ENCODE results near the gene GASK1B. TPM values are rescaled to one million over a fixed set of nuclear protein-coding genes. Genes with fewer than 3 reads are reported as not detected.

GASK1B gene
- total RNA-seq, 2 experiments from 2014 or later = 0.25 to 5.1 TPM

DNA sequence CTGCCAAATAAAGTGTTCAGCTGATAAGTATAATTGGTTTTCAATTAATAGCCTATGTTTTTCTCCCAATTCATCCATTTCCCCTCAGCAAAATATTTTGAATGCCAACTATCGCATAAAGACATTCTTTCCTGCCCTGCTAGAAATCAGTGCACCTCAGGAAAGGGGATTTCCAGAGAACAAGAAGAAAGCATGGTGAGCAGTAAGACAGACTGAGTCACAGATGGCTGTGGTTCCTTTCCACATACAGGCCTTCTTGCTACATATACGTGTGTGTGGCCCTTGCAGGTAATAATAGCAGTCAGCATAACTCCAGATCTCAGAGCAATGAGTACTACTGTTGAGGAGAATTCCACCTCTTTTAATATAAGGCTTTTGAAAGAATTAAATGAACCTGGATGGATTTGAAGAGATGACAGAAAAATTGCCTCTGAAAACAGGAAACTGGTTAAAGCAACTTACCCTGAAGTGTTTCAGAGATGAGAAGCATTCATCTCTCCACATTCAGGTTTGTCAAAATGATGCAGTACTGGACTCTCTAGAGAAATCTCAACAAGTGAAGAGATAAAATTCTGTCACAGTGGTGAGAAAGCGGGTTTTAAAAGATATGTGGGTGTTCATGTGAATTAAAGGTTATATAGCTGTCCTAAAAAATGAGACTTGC is 13.6 kb downstream of the GASK1B start:
- no peaks in the 10 kb centered on the region for H3K9me2 ChIP-seq (ENCODE audit: insufficient read depth, low read length)
- H3K4me2 ChIP-seq (ENCODE audit: low read length) = no peak overlapping the region
- DNase-seq (ENCODE audit: low spot score) = no peak
- H3K79me2 ChIP-seq (ENCODE audit: insufficient read depth, low read depth, low read length) = no peaks in the 10 kb centered on the region
- H4K20me1 ChIP-seq (ENCODE audit: insufficient read depth, low read length) = no peaks in the 10 kb centered on the region
- no peaks in the 10 kb centered on the region for H3K9me3 ChIP-seq (ENCODE audit: low read length)
- BruUV-seq (replicated peaks) = no TSS peak
- intact Hi-C loops (cut with micrococcal nuclease; ENCODE audit: unreplicated experiment) = no loop called here
- no peaks in the 10 kb centered on the region for H3K36me3 ChIP-seq (ENCODE audit: insufficient read depth, low read length)
- no peak for TF ChIP-seq CTCF (conservative IDR thresholded peaks at IDR 0.05; ENCODE audit: low read length)
- TF ChIP-seq EZH2phosphoT487 (IDR thresholded peaks at IDR 0.05; ENCODE audit: borderline replicate concordance, low read depth, low read length) = no peak
- H3K4me3 ChIP-seq (ENCODE audit: low read depth, low read length, poor library complexity, severe bottlenecking) = no peak overlapping the region
- CTCF ChIA-PET (ENCODE audit: unreplicated experiment) = no interaction called here
- H3K27ac ChIP-seq (ENCODE audit: low read depth, low read length, poor library complexity, severe bottlenecking) = no peak overlapping the region
- no peak overlapping the region for H2AFZ ChIP-seq (ENCODE audit: low read length)
- POLR2A ChIA-PET = interaction anchor here (0.6 to 2.1 kb wide), 2 partner anchors 43 to 118 kb away, joined by 3 to 6 read pairs; no protein-coding TSS in a partner anchor
- no peaks in the 10 kb centered on the region for H3K4me1 ChIP-seq (ENCODE audit: insufficient read depth, low read length, poor library complexity, severe bottlenecking)

DNA sequence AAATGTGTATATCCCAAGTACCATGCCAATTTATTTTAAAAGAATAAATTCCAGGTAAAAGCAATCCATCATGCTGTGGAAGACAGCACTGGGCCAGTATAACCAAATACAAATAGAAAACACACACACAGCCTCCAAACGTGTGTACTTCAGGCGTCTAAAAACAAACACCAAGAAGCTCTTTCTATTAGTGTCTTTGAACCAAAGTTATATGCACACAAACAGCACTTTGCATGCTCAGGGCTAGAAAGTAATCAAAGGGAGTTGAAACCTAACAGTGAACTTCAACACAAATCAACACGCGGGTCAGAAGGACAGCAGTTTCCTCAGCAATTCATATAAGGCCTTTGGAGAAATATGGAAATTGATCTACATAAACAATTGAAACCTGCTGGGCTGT is 15.4 kb downstream of the GASK1B start:
- ChIA-PET POLR2A (interaction anchor here (0.7 to 0.8 kb wide), 3 partner anchors 19 to 381 kb away, joined by 3 read pairs; no protein-coding TSS in a partner anchor), CTCF (ENCODE audit: unreplicated experiment) (no interaction called here)
- no peaks in the 10 kb centered on the region for H3K36me3 ChIP-seq (ENCODE audit: insufficient read depth, low read length)
- H2AFZ ChIP-seq (ENCODE audit: low read length) = no peak overlapping the region
- no peaks in the 10 kb centered on the region for H3K9me3 ChIP-seq (ENCODE audit: low read length)
- no peaks in the 10 kb centered on the region for H3K9me2 ChIP-seq (ENCODE audit: insufficient read depth, low read length)
- no peak overlapping the region for H3K4me3 ChIP-seq (ENCODE audit: low read depth, low read length, poor library complexity, severe bottlenecking)
- no peak overlapping the region for H3K4me2 ChIP-seq (ENCODE audit: low read length)
- no peaks in the 10 kb centered on the region for H3K4me1 ChIP-seq (ENCODE audit: insufficient read depth, low read length, poor library complexity, severe bottlenecking)
- no peak for DNase-seq (ENCODE audit: low spot score)
- BruUV-seq (replicated peaks) = no TSS peak
- intact Hi-C loops (cut with micrococcal nuclease; ENCODE audit: unreplicated experiment) = no loop called here
- no peaks in the 10 kb centered on the region for H4K20me1 ChIP-seq (ENCODE audit: insufficient read depth, low read length)
- TF ChIP-seq EZH2phosphoT487 (IDR thresholded peaks at IDR 0.05; ENCODE audit: borderline replicate concordance, low read depth, low read length) (no peak), CTCF (conservative IDR thresholded peaks at IDR 0.05; ENCODE audit: low read length) (no peak)
- H3K27ac ChIP-seq (ENCODE audit: low read depth, low read length, poor library complexity, severe bottlenecking) = no peak overlapping the region
- no peaks in the 10 kb centered on the region for H3K79me2 ChIP-seq (ENCODE audit: insufficient read depth, low read depth, low read length)

DNA sequence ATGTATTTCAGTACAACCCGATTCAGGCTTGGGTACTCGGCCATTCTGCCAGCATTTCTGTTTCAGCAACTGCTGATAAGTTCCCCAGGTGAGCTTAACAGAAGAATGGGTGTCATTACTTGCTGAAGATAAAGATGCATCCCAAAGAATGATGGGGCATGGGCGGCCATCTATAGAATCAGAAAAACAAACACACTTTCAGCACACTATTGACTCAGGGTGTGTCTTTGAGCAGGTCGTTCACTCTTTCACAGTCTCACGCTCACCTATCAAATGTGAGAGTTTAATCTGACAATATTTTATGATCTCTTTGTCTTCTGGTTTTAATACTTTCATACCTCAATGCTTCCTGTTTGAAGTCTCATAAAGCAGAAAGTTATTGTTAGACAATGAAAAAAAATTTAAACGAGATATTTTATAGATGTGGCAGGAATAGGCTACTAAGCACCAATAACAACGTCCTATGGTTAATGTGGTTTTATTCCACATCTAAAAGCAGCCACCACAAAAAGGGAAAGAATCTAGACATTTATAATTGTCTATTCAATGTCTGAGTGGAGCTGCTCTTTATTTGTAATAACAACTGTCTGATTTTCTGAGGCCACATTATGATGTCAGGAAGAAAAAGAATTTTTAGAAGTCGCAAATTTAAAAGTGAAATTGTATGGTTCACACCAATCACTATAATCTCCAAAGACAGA is 17.0 kb downstream of the GASK1B start:
- H3K4me2 ChIP-seq (ENCODE audit: low read length) = no peak overlapping the region
- H3K9me2 ChIP-seq (ENCODE audit: insufficient read depth, low read length) = no peaks in the 10 kb centered on the region
- H2AFZ ChIP-seq (ENCODE audit: low read length) = no peak overlapping the region
- ChIA-PET CTCF (ENCODE audit: unreplicated experiment) (no interaction called here), POLR2A (no interaction called here)
- intact Hi-C loops (cut with micrococcal nuclease; ENCODE audit: unreplicated experiment) = no loop called here
- no peak for TF ChIP-seq EZH2phosphoT487 (IDR thresholded peaks at IDR 0.05; ENCODE audit: borderline replicate concordance, low read depth, low read length)
- TF ChIP-seq CTCF (conservative IDR thresholded peaks at IDR 0.05; ENCODE audit: low read length) = no peak
- H3K79me2 ChIP-seq (ENCODE audit: insufficient read depth, low read depth, low read length) = no peaks in the 10 kb centered on the region
- no peaks in the 10 kb centered on the region for H3K36me3 ChIP-seq (ENCODE audit: insufficient read depth, low read length)
- no peak overlapping the region for H3K4me3 ChIP-seq (ENCODE audit: low read depth, low read length, poor library complexity, severe bottlenecking)
- H3K9me3 ChIP-seq (ENCODE audit: low read length) = no peaks in the 10 kb centered on the region
- H4K20me1 ChIP-seq (ENCODE audit: insufficient read depth, low read length) = no peaks in the 10 kb centered on the region
- H3K27ac ChIP-seq (ENCODE audit: low read depth, low read length, poor library complexity, severe bottlenecking) = no peak overlapping the region
- BruUV-seq (replicated peaks) = no TSS peak
- no peaks in the 10 kb centered on the region for H3K4me1 ChIP-seq (ENCODE audit: insufficient read depth, low read length, poor library complexity, severe bottlenecking)
- DNase-seq (ENCODE audit: low spot score) = no peak
